ENCODE data around the gene USP15. TPM values are rescaled to one million over a fixed set of nuclear protein-coding genes. Genes with fewer than 3 reads are reported as not detected.

USP15 gene
- total and polyA plus RNA-seq, 9 donors, result 35.7 to 152 (median 61.0) TPM

GRCh38 chr12:62268956-62269355 lies 8.8 kb downstream of the USP15 start:
- TF ChIP-seq CTCF (IDR thresholded peaks at IDR 0.05), result no peak
- no peak for TF ChIP-seq EP300 (IDR thresholded peaks at IDR 0.05)
- TF ChIP-seq POLR2A (IDR thresholded peaks at IDR 0.05), result no peak
- Histone ChIP-seq H3K36me3 (no peaks in the 10 kb centered on the region), H3K4me1 (ENCODE audit: insufficient read depth) (peaks cover 9% of the 10 kb centered on the region), H3K4me3 (no peak overlapping the region), H3K27ac (no peak overlapping the region), H3K9me3 (no peaks in the 10 kb centered on the region), H3K27me3 (no peaks in the 10 kb centered on the region)
- intact Hi-C loops (cut with DNase I), result no loop called here
- no peak for DNase-seq
- 83 to 93% (median 89%) methylated on average over 3 of the region's 3 CpGs for WGBS, 3 donors

GRCh38 chr12:62269464-62270228 lies 9.4 kb downstream of the USP15 start:
- Histone ChIP-seq H3K27ac (no peak overlapping the region), H3K9me3 (no peaks in the 10 kb centered on the region), H3K4me3 (no peak overlapping the region), H3K36me3 (no peaks in the 10 kb centered on the region), H3K4me1 (ENCODE audit: insufficient read depth) (peaks cover 9% of the 10 kb centered on the region), H3K27me3 (no peaks in the 10 kb centered on the region)
- TF ChIP-seq EP300 (IDR thresholded peaks at IDR 0.05) (no peak), CTCF (IDR thresholded peaks at IDR 0.05) (no peak), POLR2A (IDR thresholded peaks at IDR 0.05) (no peak)
- DNase-seq, result no peak
- intact Hi-C loops (cut with DNase I), result no loop called here
- WGBS, 3 donors, result 88 to 97% (median 92%) methylated on average over 3 of the region's 3 CpGs

- no peaks in the 10 kb centered on the region for H3K27me3 ChIP-seq
- no peak overlapping the region for H3K27ac ChIP-seq
- no peak overlapping the region for H3K4me3 ChIP-seq
- TF ChIP-seq EP300 (IDR thresholded peaks at IDR 0.05) (no peak), CTCF (IDR thresholded peaks at IDR 0.05) (no peak), POLR2A (IDR thresholded peaks at IDR 0.05) (no peak)
- H3K36me3 ChIP-seq, result no peaks in the 10 kb centered on the region
- DNase-seq, result no peak
- intact Hi-C loops (cut with DNase I), result no loop called here
- WGBS, 3 donors, result 2 to 9% (median 3%) methylated on average over 1 of the region's 1 CpG
- peaks cover 11% of the 10 kb centered on the region for H3K4me1 ChIP-seq (ENCODE audit: insufficient read depth)
- no peaks in the 10 kb centered on the region for H3K9me3 ChIP-seq
These were observed 10.2 kb downstream of the USP15 start for GRCh38 chr12:62270384-62270783.

GRCh38 chr12:62270872-62271271 lies 10.7 kb downstream of the USP15 start:
- Histone ChIP-seq H3K27ac (no peak overlapping the region), H3K9me3 (no peaks in the 10 kb centered on the region), H3K27me3 (no peaks in the 10 kb centered on the region), H3K36me3 (no peaks in the 10 kb centered on the region), H3K4me3 (no peak overlapping the region), H3K4me1 (ENCODE audit: insufficient read depth) (peaks cover 9% of the 10 kb centered on the region)
- intact Hi-C loops (cut with DNase I), result no loop called here
- TF ChIP-seq EP300 (IDR thresholded peaks at IDR 0.05) (no peak), CTCF (IDR thresholded peaks at IDR 0.05) (no peak), POLR2A (IDR thresholded peaks at IDR 0.05) (no peak)
- DNase-seq, result no peak
- WGBS, 3 donors, result 58 to 69% (median 65%) methylated on average over 4 of the region's 4 CpGs
